ENCODE data around the gene ZNF519.
"Not testable (repeated sequence)": the region's sequence is repeated elsewhere in the genome, so short reads cannot be mapped to it uniquely, and the experiment has no call there.

Gene ZNF519

GRCh38 chr18:14132271-14132700, at the start of gene ZNF519:
Gene ZNF519 (minus strand): TSS chr18:14132435. CDS start chr18:14132277, 158 bp downstream.
- DNase-seq (ENCODE audit: low read depth in 2 of 2, low spot score in 1 of 2), result peak; percentile 72 to 75

DNA sequence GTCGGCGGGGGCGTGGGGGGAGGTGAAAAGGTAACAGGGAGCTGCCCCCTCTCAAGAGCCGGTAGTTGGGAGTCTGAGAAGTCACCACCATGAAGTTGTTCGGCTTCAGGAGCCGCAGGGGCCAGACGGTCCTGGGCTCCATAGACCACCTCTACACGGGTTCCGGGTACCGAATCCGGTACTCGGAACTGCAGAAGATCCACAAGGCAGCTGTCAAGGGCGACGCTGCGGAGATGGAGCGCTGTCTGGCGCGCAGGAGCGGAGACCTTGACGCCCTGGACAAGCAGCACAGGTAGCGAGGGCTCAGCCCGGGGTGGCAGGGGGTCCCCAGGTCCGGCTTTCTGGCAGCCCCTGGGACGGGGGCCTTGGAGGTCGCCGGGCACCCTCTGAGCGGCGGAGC, 47.1 kb upstream of the ZNF519 start:
- DNase-seq (ENCODE audit: low read depth in 2 of 2, low spot score in 1 of 2), result no peak

- DNase-seq (ENCODE audit: low read depth in 2 of 2, low spot score in 1 of 2), result peak; percentile 49 to 57
These were observed 46.3 kb upstream of the ZNF519 start for GRCh38 chr18:14178321-14179196.

GRCh38 chr18:14177540-14178320, 45.5 kb upstream of the ZNF519 start:
- not testable (repeated sequence) for DNase-seq (ENCODE audit: low read depth in 2 of 2, low spot score in 1 of 2)

GRCh38 chr18:14175404-14175803, 43.2 kb upstream of the ZNF519 start:
- not testable (repeated sequence) for DNase-seq (ENCODE audit: low read depth in 2 of 2, low spot score in 1 of 2)

DNA sequence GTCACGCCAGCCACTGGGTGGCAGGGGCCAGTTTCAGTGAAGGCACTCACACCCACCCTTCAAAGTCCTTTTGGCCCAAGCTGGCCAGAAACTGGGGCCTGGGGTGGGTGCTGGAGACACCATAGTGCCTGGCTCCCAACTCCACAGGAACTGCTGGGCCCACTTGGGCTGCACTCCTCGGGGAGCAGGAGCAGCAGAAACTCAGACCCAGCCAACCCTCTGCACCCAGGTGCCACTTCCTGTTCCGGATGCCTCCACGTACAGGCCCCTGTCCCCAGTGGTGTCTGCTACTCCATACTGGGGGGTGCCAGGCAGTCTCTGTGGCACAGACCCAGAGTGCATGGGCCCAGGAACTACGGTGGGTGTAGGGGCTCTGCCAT, 42.5 kb upstream of the ZNF519 start:
- DNase-seq (ENCODE audit: low read depth in 2 of 2, low spot score in 1 of 2), result no peak

DNA sequence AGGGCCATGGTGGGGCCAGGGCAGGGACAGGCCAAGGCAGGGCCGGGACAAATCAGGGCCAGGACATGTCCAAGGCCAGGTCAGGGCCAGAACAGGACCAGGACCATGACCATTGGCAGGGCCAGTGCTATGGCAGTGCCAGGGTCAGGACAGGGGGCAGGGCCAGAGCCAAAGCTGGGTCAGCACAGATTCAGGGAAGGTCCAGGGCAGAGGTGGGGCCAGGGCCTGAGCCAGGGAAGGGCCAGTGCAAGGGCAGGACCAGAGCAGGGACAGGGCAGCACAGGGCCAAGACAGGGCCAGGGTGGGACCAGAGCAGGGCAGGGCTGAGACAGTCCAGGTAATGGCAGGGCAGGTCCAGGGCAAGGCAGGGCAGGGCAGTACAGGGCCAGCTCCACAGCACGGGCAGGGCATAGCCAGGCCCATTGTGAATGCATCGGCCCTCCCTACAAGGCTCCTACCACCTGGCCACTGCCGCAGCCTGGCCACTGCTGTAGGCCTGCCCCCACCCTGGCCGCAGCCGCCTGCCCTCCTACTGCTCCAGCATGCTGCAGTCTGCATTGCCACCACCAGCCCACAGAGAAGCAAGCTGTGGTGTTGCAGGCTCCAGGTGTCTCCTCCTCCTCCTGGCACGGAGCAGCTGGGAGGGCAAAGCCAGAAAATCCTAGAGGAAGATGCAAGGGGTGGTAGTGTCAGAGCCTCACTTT, 41.9 kb upstream of the ZNF519 start:
- DNase-seq (ENCODE audit: low read depth in 2 of 2, low spot score in 1 of 2), result not testable (repeated sequence)

GRCh38 chr18:14173116-14173951, 41.1 kb upstream of the ZNF519 start:
- DNase-seq (ENCODE audit: low read depth in 2 of 2, low spot score in 1 of 2), result not testable (repeated sequence)

- DNase-seq (ENCODE audit: low read depth in 2 of 2, low spot score in 1 of 2), result not testable (repeated sequence)
These were observed 40.2 kb upstream of the ZNF519 start for GRCh38 chr18:14172142-14173115.

GRCh38 chr18:14171301-14172141, 39.3 kb upstream of the ZNF519 start:
- not testable (repeated sequence) for DNase-seq (ENCODE audit: low read depth in 2 of 2, low spot score in 1 of 2)

DNA sequence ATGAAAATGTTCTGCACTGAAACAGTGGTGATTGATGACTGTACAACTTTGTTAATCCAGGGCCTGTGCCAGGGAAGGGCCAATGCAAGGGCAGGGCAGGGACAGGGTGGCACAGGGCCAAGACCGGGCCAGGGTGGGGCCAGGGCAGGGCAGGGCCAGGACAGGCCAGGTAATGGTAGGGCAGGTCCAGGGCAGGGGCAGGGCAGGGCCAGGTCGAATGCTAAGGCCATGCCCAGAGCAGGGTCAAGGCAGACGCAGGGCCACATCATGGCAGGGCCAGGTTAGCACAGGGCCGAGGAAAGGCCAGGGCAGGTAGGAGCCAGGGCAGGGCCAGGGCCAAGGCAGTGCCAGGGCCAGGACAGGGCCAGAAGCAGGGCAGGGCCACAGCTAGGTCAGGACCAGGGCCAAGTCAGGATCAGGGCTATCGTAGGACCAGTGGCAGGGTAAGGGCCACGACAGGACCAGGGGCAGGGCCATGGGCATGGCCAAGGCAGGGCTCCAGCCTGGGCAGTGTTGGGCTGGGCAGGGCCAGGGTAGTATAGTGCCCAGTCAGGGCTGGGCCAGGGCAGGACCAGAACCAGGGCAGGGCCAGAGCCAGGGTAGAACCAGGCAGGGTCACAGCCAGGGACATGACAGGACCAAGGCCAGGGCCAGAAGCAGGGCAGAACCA, 38.3 kb upstream of the ZNF519 start:
- DNase-seq (ENCODE audit: low read depth in 2 of 2, low spot score in 1 of 2), result not testable (repeated sequence)

- not testable (repeated sequence) for DNase-seq (ENCODE audit: low read depth in 2 of 2, low spot score in 1 of 2)
These were observed 30.7 kb upstream of the ZNF519 start for GRCh38 chr18:14162915-14163314.

- not testable (repeated sequence) for DNase-seq (ENCODE audit: low read depth in 2 of 2, low spot score in 1 of 2)
These were observed 19.4 kb upstream of the ZNF519 start for GRCh38 chr18:14151564-14152113.

DNA sequence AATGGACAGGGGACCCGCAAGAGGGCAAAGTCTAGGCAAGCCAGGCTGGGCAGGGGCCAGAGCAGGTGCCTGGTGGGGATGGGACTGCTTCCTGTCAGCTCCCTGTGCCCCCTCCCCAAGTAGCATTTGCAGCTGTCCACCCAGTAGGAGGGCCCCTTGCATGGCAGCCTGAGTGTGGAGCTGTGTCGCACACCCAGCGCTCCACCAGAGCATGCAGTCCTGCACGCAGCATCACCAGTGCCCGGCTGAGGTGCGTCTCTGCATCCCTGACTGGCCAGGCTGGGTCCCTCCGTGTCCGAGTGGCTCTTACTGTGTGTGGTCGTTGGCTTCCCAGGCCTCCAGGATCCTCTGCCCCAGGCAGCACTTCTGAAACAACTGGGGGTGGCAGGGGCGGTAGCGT, 18.5 kb upstream of the ZNF519 start:
- DNase-seq (ENCODE audit: low read depth in 2 of 2, low spot score in 1 of 2), result not testable (repeated sequence)

GRCh38 chr18:14149916-14150420, 17.7 kb upstream of the ZNF519 start:
- DNase-seq (ENCODE audit: low read depth in 2 of 2, low spot score in 1 of 2), result not testable (repeated sequence)

- not testable (repeated sequence) for DNase-seq (ENCODE audit: low read depth in 2 of 2, low spot score in 1 of 2)
These were observed 17.1 kb upstream of the ZNF519 start for GRCh38 chr18:14149121-14149850.

All from stimulated activated CD8-positive, alpha-beta memory T cell treated with anti-CD3 and anti-CD28 coated beads, Interleukin-4, amount 100 ng/mL, for 4 hours (primary cell).